Stimulated activated naive CD8-positive, alpha-beta T cell treated with anti-CD3 and anti-CD28 coated beads, Interleukin-15, amount 100 ng/mL, for 72 hours (primary cell): ENCODE data around the gene RGL1.
A peak's percentile ranks its signal among the peaks of the same experiment; 100 is the strongest.

ENCODE experiments used
- ATAC-seq: fragments of 150-1000 bp; cut with Tn5 transposase; 2 replicates; pipeline ENCODE4 v1.10.0; 2021; ENCODE audit warnings: mild to moderate bottlenecking, moderate library complexity
- DNase-seq, 2 donors: peaks; one replicate each; pipeline ENCODE4 v3.0.0; 2021 to 2022
- H3K27ac Mint-ChIP-seq, 2 donors: one replicate each; pipeline ENCODE4 v1.8.0; 2022; ENCODE audit warnings: mild to moderate bottlenecking in 2 of 2, mixed read lengths in 2 of 2, moderate library complexity in 2 of 2
- H3K27me3 Mint-ChIP-seq: one replicate; pipeline ENCODE4 v1.8.0; 2022; ENCODE audit warnings: mixed read lengths
- H3K4me1 Mint-ChIP-seq: one replicate; pipeline ENCODE4 v1.8.0; 2022; ENCODE audit warnings: mild to moderate bottlenecking, mixed read lengths
- H3K4me3 Mint-ChIP-seq, 2 donors: one replicate each; pipeline ENCODE4 v1.8.0; 2022; ENCODE audit warnings: mild to moderate bottlenecking in 2 of 2, mixed read lengths in 2 of 2, moderate library complexity in 1 of 2
- H3K9me3 Mint-ChIP-seq, 2 donors: one replicate each; pipeline ENCODE4 v1.8.0; 2022; ENCODE audit warnings: mixed read lengths in 2 of 2

The RGL1 gene

DNA sequence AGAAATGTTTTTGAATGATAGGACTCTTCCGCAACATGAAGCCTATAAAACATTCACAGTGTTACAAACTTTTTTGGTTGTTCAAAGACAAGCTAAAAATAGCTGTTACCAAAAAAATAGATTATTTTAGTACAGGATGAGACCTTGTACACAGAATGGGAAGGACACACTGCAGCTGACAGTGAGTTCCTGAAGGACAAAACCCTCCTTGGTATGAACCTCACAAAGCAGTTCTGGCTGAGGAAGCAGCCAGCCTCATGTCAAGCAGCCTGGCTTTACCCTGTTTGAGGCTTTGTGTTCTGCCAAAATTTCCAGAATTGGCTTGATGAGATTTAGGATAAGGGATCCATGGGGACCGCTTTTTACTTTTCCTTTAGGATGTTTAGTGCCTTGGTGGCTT lies 93.7 kb downstream of the RGL1 start:
- ATAC-seq (no peak), DNase-seq (no peak)
- Mint-ChIP-seq H3K4me1 (peaks cover 33% of the 10 kb centered on the region), H3K4me3 (no peak overlapping the region), H3K9me3 (no peaks in the 10 kb centered on the region), H3K27me3 (no peaks in the 10 kb centered on the region), H3K27ac (no peak overlapping the region)

- DNase-seq (no peak), ATAC-seq (peak; percentile 49)
- H3K9me3 Mint-ChIP-seq = no peaks in the 10 kb centered on the region
- H3K4me1 Mint-ChIP-seq = peaks cover 26% of the 10 kb centered on the region
- no peak overlapping the region for H3K4me3 Mint-ChIP-seq
- H3K27ac Mint-ChIP-seq = peak overlapping the region in 1 of 2 donors; percentile 78
- H3K27me3 Mint-ChIP-seq = no peaks in the 10 kb centered on the region
These were observed 96.9 kb downstream of the RGL1 start for GRCh38 chr1:183901748-183902330.

GRCh38 chr1:183903101-183903500 lies 98.2 kb downstream of the RGL1 start:
- H3K4me1 Mint-ChIP-seq = peaks cover 17% of the 10 kb centered on the region
- no peak overlapping the region for H3K27ac Mint-ChIP-seq
- DNase-seq = no peak
- H3K4me3 Mint-ChIP-seq = no peak overlapping the region
- ATAC-seq = no peak
- no peaks in the 10 kb centered on the region for H3K9me3 Mint-ChIP-seq
- H3K27me3 Mint-ChIP-seq = no peaks in the 10 kb centered on the region

DNA sequence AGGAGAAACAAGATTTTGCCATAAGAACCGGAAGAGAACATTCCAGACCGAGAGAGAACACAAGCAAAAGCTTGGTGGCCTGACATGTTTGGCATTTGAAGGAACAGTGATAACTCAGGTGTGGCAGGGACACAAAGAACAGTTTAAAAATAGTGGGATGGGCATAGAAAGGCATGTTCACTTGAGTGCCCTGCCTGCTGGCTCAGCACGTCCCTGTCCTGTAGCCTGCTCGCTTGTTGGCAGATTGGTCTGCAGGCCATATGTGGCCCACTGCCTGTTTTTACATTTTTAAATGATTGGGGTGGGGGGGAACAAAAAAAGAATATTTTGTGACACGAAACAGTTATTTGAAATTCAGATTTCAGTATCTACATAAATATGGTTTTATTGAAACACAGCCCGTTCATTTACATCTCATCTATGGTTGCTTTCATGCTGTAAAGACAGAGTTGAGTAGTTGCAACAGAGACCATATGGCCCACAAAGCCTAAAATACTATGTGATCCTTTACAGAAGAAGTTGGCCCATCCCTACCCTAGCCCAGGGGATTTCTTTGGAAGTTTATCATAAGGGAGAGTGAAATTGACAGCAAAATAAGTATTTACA lies 100.7 kb downstream of the RGL1 start:
- DNase-seq (no peak), ATAC-seq (no peak)
- no peak overlapping the region for H3K27ac Mint-ChIP-seq
- H3K27me3 Mint-ChIP-seq = no peaks in the 10 kb centered on the region
- peaks cover 22% of the 10 kb centered on the region for H3K4me1 Mint-ChIP-seq
- no peaks in the 10 kb centered on the region for H3K9me3 Mint-ChIP-seq
- no peak overlapping the region for H3K4me3 Mint-ChIP-seq

DNA sequence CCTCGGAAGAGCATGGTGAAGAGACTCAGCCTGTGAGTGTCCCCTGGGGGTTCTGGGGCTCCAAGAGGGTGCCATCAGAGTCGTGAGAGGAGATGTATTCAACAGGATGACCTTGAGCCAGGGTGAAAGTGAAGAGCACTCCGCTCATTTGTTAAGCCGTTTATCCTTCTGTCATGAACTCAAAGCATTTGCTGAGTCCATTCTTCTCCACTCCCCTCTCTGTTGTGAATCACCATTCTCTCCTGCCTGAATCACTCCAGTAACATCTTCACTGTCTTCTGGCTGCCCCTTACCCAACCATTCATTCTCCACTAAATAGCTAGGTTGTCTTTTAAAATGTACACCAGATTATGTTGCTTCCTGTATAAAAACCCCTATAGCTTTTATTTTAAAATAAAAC lies 102.2 kb downstream of the RGL1 start:
- Mint-ChIP-seq H3K4me3 (no peak overlapping the region), H3K4me1 (peaks cover 29% of the 10 kb centered on the region), H3K9me3 (no peaks in the 10 kb centered on the region), H3K27ac (peak overlapping the region in 1 of 2 donors; percentile 9), H3K27me3 (no peaks in the 10 kb centered on the region)
- DNase-seq = no peak
- no peak for ATAC-seq

GRCh38 chr1:183908079-183908478 lies 103.2 kb downstream of the RGL1 start:
- DNase-seq = no peak
- H3K27ac Mint-ChIP-seq = no peak overlapping the region
- no peak overlapping the region for H3K4me3 Mint-ChIP-seq
- ATAC-seq = no peak
- H3K4me1 Mint-ChIP-seq = peaks cover 30% of the 10 kb centered on the region
- H3K27me3 Mint-ChIP-seq = no peaks in the 10 kb centered on the region
- H3K9me3 Mint-ChIP-seq = no peaks in the 10 kb centered on the region

DNA sequence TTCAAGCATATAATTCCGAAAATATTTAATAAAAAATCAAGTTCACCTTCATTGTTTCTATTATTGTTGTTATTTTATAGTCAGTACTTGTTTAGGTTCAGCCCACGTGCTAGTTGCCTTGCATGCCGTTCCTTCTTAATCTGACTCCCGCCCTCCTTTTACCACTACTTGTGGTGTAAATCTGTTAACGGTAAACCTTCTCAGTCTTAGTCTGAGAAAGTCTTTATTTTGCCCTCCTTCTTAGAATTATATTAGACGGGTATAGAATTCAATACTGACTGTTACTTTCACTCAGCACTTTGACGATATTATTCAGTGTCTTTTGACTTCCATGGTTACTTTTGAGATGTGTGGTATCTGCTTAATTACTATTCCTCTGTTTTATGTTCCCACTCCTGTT lies 104.8 kb downstream of the RGL1 start:
- Mint-ChIP-seq H3K27me3 (no peaks in the 10 kb centered on the region), H3K27ac (no peak overlapping the region), H3K9me3 (no peaks in the 10 kb centered on the region), H3K4me3 (no peak overlapping the region), H3K4me1 (peaks cover 30% of the 10 kb centered on the region)
- ATAC-seq = peak; percentile 48
- DNase-seq = no peak

- ATAC-seq (no peak), DNase-seq (no peak)
- no peaks in the 10 kb centered on the region for H3K27me3 Mint-ChIP-seq
- peak overlapping the region; percentile 16 to 28 for H3K27ac Mint-ChIP-seq
- H3K4me1 Mint-ChIP-seq = peaks cover 35% of the 10 kb centered on the region
- H3K4me3 Mint-ChIP-seq = peak overlapping the region in 1 of 2 donors; percentile 11
- H3K9me3 Mint-ChIP-seq = no peaks in the 10 kb centered on the region
These were observed 105.9 kb downstream of the RGL1 start for GRCh38 chr1:183910845-183911244.

DNA sequence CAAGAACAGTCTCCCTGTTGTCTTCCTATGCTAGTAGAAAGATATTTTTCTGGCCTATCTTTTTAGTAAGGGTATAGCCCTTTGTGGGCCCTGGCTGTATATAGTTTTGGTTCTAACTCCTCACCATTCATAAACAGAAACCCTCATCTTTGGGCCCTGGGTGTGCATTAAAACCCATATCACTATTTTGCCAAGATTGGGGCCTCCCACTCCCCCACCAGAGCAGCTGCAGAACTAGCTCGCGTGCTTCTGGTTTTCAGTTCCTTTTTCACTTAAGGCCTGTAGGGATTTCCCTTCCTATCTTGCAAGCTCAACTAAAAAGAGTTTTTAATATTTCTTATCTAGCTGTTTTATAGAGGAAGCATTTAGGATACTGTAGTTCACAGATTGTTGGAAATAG lies 106.4 kb downstream of the RGL1 start:
- Mint-ChIP-seq H3K27ac (peak overlapping the region; percentile 16 to 28), H3K9me3 (no peaks in the 10 kb centered on the region), H3K4me1 (peaks cover 39% of the 10 kb centered on the region), H3K27me3 (no peaks in the 10 kb centered on the region), H3K4me3 (peak overlapping the region in 1 of 2 donors; percentile 36)
- ATAC-seq = peak; percentile 51
- peak; percentile 13 to 43 for DNase-seq

DNA sequence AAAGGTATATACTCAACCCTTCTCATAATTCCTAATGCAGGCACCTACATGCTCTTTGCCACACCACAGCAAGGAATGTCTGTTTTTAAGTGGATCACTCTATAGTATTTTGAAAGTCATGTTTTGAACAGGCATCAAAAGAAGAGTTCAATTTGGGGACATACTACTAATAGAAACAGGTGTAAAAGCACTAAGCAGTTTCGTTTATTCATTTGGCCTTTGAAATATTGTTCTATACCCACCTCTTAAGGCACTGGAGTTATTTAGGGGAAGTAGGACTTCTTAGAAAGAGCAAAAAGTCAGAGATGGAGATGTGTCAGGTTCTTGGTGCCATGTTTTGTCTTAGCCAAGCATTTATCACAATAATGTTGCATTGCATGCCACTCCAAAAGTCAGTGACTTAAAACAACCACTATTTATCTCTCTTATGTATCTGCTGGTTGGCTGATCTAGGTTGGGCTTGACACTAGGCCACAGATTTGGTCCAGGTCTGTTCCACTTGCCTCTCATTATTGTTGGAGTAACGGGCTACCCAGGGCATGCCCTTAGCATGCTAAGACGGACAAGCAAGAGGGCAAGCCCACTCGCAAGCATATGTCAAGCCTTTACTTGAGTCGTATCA lies 107.5 kb downstream of the RGL1 start:
- no peaks in the 10 kb centered on the region for H3K9me3 Mint-ChIP-seq
- peaks cover 43% of the 10 kb centered on the region for H3K4me1 Mint-ChIP-seq
- no peak overlapping the region for H3K4me3 Mint-ChIP-seq
- DNase-seq (no peak), ATAC-seq (no peak)
- H3K27ac Mint-ChIP-seq = peak overlapping the region in 1 of 2 donors; percentile 28
- no peaks in the 10 kb centered on the region for H3K27me3 Mint-ChIP-seq

DNA sequence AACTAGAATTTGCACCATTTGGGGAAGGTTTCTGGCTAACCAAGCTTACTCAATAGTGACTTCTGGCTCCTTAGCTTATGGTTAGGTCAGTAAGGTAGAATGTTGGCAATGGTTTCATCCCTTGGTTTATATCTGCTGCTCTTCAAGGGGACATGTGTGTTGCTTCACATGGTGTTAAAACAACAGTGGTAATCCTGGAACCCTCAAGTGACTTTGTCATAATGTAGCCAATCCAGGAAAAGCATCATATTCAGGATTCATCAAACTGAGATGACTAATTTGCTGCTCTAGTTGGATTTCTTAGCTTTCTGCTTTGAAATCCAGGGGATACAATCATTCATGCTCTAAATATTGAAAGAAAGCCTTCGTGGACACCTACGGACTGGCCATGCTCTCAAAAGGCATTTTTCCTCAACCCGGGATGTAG lies 108.7 kb downstream of the RGL1 start:
- no peaks in the 10 kb centered on the region for H3K27me3 Mint-ChIP-seq
- no peak overlapping the region for H3K27ac Mint-ChIP-seq
- ATAC-seq = no peak
- DNase-seq = no peak
- H3K4me3 Mint-ChIP-seq = no peak overlapping the region
- no peaks in the 10 kb centered on the region for H3K9me3 Mint-ChIP-seq
- peaks cover 43% of the 10 kb centered on the region for H3K4me1 Mint-ChIP-seq

- DNase-seq (no peak), ATAC-seq (no peak)
- Mint-ChIP-seq H3K27me3 (no peaks in the 10 kb centered on the region), H3K27ac (no peak overlapping the region), H3K4me3 (no peak overlapping the region), H3K4me1 (peaks cover 43% of the 10 kb centered on the region), H3K9me3 (no peaks in the 10 kb centered on the region)
These were observed 109.4 kb downstream of the RGL1 start for GRCh38 chr1:183914276-183914675.

GRCh38 chr1:183914891-183915290 lies 110.0 kb downstream of the RGL1 start:
- Mint-ChIP-seq H3K4me1 (peaks cover 42% of the 10 kb centered on the region), H3K9me3 (no peaks in the 10 kb centered on the region), H3K27ac (no peak overlapping the region), H3K27me3 (no peaks in the 10 kb centered on the region), H3K4me3 (no peak overlapping the region)
- DNase-seq (no peak), ATAC-seq (no peak)

DNA sequence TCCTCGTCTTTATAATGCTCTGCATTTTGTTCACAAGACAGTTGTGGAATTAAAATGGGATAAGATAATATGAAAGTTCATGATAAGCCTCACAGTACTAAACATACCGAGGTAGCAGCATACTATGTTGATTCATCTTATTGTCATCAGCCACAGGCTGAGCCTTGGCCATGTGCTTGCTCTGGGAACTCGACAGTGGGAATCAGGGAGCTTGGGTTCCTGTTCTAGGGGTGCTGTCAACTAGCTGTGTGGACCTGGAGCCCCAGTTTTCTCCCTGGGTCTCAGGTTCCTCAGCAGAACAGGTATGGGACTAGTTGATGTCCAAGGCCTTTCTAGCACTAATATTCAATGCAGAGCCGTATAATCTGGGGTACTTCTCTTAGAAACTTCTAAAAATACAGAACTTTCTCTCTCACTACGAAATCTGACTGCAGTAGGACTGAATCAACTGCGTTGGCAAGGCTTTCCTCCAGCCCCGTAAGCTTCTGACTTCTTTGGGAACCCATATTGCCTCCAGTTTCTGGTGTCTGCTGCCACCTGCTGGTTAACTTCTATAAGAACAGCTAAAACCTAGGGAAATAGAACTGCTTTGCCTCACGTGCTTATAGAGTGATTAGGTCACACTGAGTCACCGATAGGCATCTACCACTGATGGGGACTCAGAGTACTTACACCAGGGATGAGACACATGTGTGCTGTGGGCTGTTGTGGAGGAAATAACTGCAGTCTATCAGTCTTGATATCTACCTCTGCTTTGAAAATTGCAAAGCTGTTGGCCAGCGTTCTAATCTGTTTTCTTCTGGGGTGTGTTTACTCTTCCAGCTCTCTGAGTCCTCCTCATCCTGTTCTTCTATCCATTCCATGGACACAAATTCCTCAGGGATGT lies 110.9 kb downstream of the RGL1 start:
- Mint-ChIP-seq H3K4me3 (no peak overlapping the region), H3K9me3 (no peaks in the 10 kb centered on the region), H3K27me3 (no peaks in the 10 kb centered on the region), H3K27ac (no peak overlapping the region), H3K4me1 (peaks cover 33% of the 10 kb centered on the region)
- ATAC-seq = peak; percentile 99
- DNase-seq = peak; percentile 75 to 82

GRCh38 chr1:183916574-183916973 lies 111.7 kb downstream of the RGL1 start:
- Mint-ChIP-seq H3K4me1 (peaks cover 26% of the 10 kb centered on the region), H3K27me3 (no peaks in the 10 kb centered on the region), H3K27ac (no peak overlapping the region), H3K9me3 (no peaks in the 10 kb centered on the region), H3K4me3 (no peak overlapping the region)
- no peak for ATAC-seq
- DNase-seq = no peak

DNA sequence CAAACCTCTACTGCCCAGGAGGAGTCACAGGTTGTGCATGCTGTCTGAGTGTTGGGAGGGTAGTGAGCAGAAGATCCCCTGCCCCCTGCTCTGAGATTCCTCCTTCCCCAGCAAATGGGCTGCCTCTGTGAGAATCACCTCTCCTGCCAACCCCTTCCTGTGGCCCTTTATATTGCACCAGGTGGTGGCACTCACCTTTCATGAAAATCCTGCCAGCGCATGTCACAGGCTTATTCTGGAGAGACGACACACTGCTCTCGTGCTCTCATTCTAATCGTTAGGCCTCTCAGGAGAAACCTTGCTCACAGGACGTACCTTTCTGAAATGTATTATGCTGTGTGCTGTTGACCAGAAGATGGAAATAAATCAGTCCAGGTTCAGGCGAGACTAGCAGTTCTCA lies 113.7 kb downstream of the RGL1 start:
- H3K27me3 Mint-ChIP-seq = no peaks in the 10 kb centered on the region
- DNase-seq (no peak), ATAC-seq (no peak)
- no peak overlapping the region for H3K4me3 Mint-ChIP-seq
- H3K4me1 Mint-ChIP-seq = peaks cover 13% of the 10 kb centered on the region
- H3K9me3 Mint-ChIP-seq = no peaks in the 10 kb centered on the region
- no peak overlapping the region for H3K27ac Mint-ChIP-seq
